Middle frontal gyrus (tissue), 1 donor: Measurements from ENCODE around the gene LRRN3.
"Not testable (repeated sequence)": the region's sequence is repeated elsewhere in the genome, so short reads cannot be mapped to it uniquely, and the experiment has no call there.

ENCODE experiments used
- DNase-seq: peaks from one replicate; pipeline ENCODE4 v3.0.0-alpha.2; 2015; ENCODE audit warnings: low spot score; ENCODE audit errors: extremely low spot score

LRRN3 gene

GRCh38 chr7:111090846-111091245 is at the start of gene LRRN3:
LRRN3 (plus strand) TSS chr7:111091127; CDS start chr7:111122773, 31,646 bp downstream.
- DNase-seq: peak; percentile 73

- no peak for DNase-seq
These were observed 49.4 kb upstream of the LRRN3 start for GRCh38 chr7:111041577-111041976.

DNA sequence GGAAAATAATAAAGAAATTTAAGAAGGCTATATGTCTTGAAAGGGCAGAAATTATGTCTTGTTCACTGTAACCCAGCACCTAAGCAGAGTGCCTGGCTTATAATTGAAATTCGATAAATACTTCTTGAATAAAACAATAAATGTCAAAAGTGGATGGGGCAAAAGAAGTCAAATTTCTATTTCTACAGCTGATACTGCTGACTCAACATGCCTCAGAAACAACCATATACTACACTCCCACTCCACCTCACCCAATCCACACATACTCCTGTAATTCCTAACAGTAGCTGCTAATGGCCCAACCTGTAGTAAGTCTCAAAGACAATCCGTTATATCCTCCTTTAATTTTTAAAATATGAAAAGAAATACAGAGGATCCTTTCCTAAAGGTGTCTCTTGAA is 48.1 kb upstream of the LRRN3 start:
- DNase-seq: no peak

DNA sequence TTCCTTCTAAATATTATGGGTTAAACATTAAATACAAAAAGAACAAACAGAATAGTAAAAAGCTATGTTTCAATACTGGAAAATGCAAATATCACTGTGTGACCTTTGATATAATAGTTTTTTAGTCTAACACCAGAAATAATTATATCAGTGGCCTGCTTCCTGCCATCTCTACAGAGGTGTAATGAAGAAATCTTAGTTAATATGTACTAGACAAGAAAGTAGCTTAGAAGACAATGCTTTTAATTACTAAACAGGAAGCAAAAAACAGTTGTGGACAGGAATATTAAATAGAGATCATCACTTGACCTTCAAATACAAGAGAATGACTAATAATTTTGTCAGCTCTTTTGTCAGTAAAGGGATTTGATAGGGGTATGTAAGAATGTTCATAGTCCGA is 47.4 kb upstream of the LRRN3 start:
- no peak for DNase-seq

- DNase-seq: no peak
These were observed 45.5 kb upstream of the LRRN3 start for GRCh38 chr7:111045449-111045848.

DNA sequence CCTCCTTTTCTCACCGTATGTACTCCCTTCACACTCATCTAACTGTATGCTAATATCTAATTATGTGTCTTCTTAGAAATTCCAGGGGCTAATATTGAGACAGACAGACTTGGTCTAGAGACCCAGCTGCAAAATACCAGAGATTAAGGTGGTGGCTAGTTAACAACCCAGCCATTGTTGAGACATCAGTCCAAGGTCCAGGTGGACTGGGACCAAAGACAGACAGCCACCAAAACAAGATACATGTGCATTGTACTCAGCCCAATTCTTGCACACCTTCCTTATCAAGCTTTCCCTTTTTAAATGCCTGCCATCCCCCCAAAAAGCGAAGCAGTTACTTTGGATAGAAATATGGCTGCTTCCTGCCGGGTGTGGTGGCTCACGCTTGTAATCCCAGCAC is 43.3 kb upstream of the LRRN3 start:
- DNase-seq: no peak

- DNase-seq: no peak
These were observed 40.8 kb upstream of the LRRN3 start for GRCh38 chr7:111049971-111050680.

DNA sequence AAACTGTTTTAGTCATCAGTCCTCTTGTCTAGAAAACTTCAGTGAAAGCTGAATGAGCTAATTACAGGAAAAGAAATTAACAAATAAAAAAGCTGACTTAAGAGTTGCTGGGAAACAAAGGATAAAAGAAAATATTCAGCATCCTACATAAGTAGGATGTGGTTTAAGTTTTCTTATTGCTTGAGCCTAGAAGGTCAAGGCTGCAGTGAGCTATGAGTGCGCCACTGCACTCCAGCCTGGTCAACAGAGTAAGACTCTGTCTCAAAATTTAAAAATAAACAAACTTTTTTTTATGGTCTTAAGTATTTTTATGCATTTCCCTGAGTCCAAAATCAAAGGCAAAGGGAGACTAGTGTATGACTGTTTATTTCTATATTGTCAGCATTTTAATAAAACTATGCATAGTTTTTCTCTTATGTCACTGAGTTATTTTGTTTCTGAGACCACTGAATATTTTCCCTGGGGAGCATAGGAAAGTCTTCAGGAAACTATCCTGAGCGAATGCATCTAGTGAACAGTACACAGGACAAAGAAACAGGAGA is 40.0 kb upstream of the LRRN3 start:
- DNase-seq: no peak

DNA sequence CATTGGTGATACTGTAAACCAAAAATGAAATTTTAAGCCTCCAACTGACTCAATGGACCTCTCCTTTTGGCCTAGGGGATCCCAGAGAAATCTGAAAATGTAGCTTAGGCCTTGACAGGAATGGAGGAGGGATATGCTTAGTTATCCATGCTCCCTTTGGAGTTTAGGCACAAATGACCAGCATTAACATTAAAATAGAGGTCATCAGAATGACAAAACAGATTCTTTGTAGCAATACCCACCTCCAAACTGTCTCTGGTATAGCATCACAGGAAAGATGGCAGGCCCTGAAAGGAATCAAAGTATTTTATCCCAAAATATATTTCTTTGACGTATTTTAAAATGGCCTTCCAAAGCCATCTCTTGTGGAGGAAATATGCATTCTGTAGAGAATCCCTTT is 39.1 kb upstream of the LRRN3 start:
- no peak for DNase-seq

DNA sequence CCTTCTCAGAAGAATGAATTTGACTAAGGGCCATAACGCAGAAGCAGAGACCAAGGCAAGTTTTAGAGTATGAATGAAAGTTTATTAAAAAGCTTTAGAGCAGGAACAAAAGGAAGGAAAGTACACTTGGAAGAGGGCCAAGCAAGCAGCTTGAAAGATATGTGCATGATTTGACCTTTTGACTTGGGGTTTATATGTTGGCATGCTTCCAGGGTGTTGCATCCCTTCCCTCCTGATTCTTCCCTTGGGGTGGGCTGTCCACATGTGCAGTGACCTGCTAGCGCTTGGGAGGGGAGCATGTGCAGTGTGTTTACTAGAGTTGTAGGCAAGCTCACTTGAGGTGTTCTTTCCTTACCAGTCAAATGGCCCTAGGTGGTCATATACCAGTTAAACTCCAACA is 37.9 kb upstream of the LRRN3 start:
- DNase-seq: no peak

- DNase-seq: no peak
These were observed 34.6 kb upstream of the LRRN3 start for GRCh38 chr7:111056371-111056770.

DNA sequence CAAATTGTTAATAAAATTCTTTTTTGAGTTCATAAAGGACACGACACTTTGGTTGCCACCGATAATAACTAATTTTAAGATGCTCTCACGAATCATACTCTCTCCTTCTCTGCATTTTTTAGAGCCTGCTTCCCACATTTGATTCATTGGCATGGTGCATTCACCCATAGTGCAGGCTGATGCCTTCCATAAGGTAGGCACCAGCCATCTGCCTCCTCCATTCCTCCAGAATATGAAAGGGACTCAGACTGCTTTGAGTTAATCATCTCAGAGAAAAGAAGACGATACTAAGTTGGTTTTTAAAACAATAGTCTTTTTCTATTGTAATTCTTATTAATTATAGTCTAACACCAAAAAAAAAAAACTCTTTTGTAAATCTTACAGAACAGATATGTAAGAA is 33.9 kb upstream of the LRRN3 start:
- no peak for DNase-seq

- no peak for DNase-seq
These were observed 31.1 kb upstream of the LRRN3 start for GRCh38 chr7:111059833-111060232.

DNA sequence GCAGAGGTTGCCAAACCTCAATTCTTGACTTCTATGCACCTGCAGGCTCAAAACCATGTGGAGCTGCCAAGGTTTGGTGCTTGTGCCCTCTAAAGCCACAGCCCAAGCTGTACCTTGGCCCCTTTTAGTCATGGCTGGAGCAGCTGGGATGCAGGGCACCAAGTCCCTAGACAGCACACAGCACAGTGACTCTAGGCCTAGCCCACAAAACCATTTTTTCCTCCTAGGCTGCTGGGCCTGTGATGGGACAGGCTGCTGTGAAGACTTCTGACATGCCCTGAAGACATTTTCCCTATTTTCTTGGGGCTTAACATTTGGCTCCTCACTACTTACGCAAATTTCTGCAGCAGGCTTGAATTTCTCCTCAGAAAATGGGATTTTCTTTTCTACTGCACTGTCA is 27.8 kb upstream of the LRRN3 start:
- no peak for DNase-seq

GRCh38 chr7:111067251-111067650 is 23.7 kb upstream of the LRRN3 start:
- no peak for DNase-seq

GRCh38 chr7:111067682-111068081 is 23.2 kb upstream of the LRRN3 start:
- no peak for DNase-seq

DNA sequence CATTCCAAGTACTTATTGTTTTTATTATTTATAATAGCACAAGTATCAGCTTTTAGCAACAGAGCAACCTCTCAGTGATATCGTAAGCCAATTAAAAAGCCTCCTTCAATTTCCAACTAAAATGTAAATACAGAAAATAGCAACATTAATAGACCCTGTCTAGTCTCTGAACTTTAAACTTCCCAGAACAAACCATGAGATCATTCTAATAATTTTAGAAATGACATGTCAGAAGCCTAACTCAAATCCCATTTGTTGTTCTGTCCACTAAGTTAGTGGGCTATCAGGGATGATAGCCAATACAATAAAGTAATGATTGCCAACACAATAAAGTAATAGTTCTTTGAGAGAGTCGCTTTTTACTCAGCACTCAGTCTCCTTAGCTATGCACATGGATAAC is 22.3 kb upstream of the LRRN3 start:
- DNase-seq: no peak

- DNase-seq: no peak
These were observed 19.4 kb upstream of the LRRN3 start for GRCh38 chr7:111071556-111071955.

- DNase-seq: not testable (repeated sequence)
These were observed 18.3 kb upstream of the LRRN3 start for GRCh38 chr7:111072658-111073057.

- no peak for DNase-seq
These were observed 16.7 kb upstream of the LRRN3 start for GRCh38 chr7:111074071-111074747.

- DNase-seq: no peak
These were observed 16.2 kb upstream of the LRRN3 start for GRCh38 chr7:111074748-111075146.

DNA sequence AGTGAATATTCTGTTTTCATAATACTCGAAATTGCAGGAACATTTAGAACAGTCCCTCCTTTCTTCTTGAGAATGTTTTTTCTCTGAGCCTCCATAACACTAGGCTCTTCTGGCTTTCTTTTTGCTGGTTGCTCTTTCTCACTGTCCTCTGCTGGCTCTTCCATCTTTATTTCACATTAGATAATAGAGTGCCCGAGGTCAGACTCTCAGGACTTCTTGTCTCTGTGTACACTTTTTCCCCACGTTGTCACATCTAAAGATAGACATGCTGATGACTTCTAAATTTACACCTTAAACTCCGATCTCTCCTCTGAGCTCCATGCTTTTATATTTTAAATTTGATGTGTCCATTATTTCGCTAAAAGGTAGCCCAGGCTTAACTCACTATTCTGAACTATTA is 15.4 kb upstream of the LRRN3 start:
- no peak for DNase-seq

DNA sequence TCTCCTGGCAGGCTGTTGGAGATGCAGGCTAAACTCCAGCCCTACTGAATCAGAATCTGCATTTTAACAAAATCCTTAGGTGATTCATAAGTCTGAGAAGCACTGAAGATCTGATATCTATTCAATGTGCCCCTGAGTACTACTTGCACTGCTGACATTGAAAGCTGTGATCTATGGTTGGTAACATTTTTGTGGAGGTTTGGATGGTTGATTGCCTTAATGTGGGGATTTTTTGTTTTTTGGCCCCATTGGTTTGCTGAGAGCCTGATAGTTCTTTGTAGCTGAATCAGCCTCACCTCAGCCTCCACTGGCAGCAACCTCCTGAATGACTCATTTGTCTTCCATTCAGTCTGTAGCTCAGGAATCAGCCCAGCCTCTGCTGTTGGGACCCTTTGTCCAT is 14.7 kb upstream of the LRRN3 start:
- no peak for DNase-seq
